ENCODE measurements around the gene ZNF141. TPM values are rescaled to one million over a fixed set of nuclear protein-coding genes. Genes with fewer than 3 reads are reported as not detected.
"Not testable (repeated sequence)": the region's sequence is repeated elsewhere in the genome, so short reads cannot be mapped to it uniquely, and the experiment has no call there.

The ZNF141 gene
- polyA plus RNA-seq, 2 of the 4 experiments (the other 2 are of a cell fraction) = 4.9 to 5.0 TPM

GRCh38 chr4:294732-295131, 42.9 kb upstream of the ZNF141 start:
- no peak for DNase-seq (ENCODE audit: low read depth in 1 of 2, low spot score in 1 of 2)
- no peak for ATAC-seq
- Histone ChIP-seq H3K4me3 (no peak overlapping the region), H3K9me3 (peaks cover 5% of the 10 kb centered on the region; the same call in 2 of the 3 replicates), H3K27ac (no peak overlapping the region), H3K4me1 (no peaks in the 10 kb centered on the region), H3K4me2 (no peak overlapping the region)
- FAIRE-seq = no peak
- TF ChIP-seq MAFK (IDR thresholded peaks at IDR 0.05; ENCODE audit: partially characterized antibody) (peak; percentile 38), RCOR1 (IDR thresholded peaks at IDR 0.05; ENCODE audit: low read depth, low read length) (no peak), REST (IDR thresholded peaks at IDR 0.05) (no peak)
- ChIA-PET POLR2A (no interaction called here), CTCF (no interaction called here)
- 10% methylated on average over 3 of the region's 3 CpGs for WGBS (ENCODE audit: missing lambda C conversion rate)

- FAIRE-seq (no peak), ATAC-seq (no peak), DNase-seq (ENCODE audit: low read depth in 1 of 2, low spot score in 1 of 2) (no peak)
- no peaks in the 10 kb centered on the region; the same call in 2 of the 3 replicates for H3K9me3 ChIP-seq
- 34% methylated on average over 4 of the region's 4 CpGs for WGBS (ENCODE audit: missing lambda C conversion rate)
- ChIA-PET CTCF (no interaction called here), POLR2A (no interaction called here)
- no peaks in the 10 kb centered on the region for H3K4me1 ChIP-seq
- TF ChIP-seq HEYL (CRISPR knock-in tag; IDR thresholded peaks at IDR 0.05) (no peak), CHD2 (IDR thresholded peaks at IDR 0.05; ENCODE audit: low read length, partially characterized antibody) (no peak), ZC3H11A (IDR thresholded peaks at IDR 0.05) (no peak), HDAC2 (IDR thresholded peaks at IDR 0.05) (no peak), TP53 (CRISPR knock-in tag; IDR thresholded peaks at IDR 0.05) (no peak), PHF8 (IDR thresholded peaks at IDR 0.05; ENCODE audit: borderline replicate concordance, low read depth) (no peak), HES2 (IDR thresholded peaks at IDR 0.05) (no peak)
- TF ChIP-seq, protein P1, sequence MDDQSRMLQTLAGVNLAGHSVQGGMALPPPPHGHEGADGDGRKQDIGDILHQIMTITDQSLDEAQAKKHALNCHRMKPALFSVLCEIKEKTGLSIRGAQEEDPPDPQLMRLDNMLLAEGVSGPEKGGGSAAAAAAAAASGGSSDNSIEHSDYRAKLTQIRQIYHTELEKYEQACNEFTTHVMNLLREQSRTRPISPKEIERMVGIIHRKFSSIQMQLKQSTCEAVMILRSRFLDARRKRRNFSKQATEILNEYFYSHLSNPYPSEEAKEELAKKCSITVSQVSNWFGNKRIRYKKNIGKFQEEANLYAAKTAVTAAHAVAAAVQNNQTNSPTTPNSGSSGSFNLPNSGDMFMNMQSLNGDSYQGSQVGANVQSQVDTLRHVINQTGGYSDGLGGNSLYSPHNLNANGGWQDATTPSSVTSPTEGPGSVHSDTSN (IDR thresholded peaks at IDR 0.05) = no peak
- H3K27ac ChIP-seq = no peak overlapping the region
- H3K4me2 ChIP-seq = no peak overlapping the region
- no peak overlapping the region for H3K4me3 ChIP-seq
Observed at GRCh38 chr4:302381-302780, 35.2 kb upstream of the ZNF141 start.

GRCh38 chr4:304516-304915, 33.1 kb upstream of the ZNF141 start:
- 42% methylated on average over 6 of the region's 20 CpGs for WGBS (ENCODE audit: missing lambda C conversion rate)
- POLR2A ChIA-PET, H3K4me3 ChIP-seq: not testable (repeated sequence)

GRCh38 chr4:304969-305680, 32.5 kb upstream of the ZNF141 start, which contains the start of gene ZNF732:
ZNF732 (minus strand) TSS chr4:305474; CDS start chr4:305310, 164 bp downstream.
- ChIA-PET CTCF (no interaction called here), POLR2A (no interaction called here)
- no peaks in the 10 kb centered on the region for H3K4me1 ChIP-seq
- ATAC-seq (no peak), FAIRE-seq (no peak), DNase-seq (ENCODE audit: low read depth in 1 of 2, low spot score in 1 of 2) (no peak)
- TF ChIP-seq JUN (IDR thresholded peaks at IDR 0.05) = no peak
- no peak for TF ChIP-seq CBX2 (IDR thresholded peaks at IDR 0.05; ENCODE audit: borderline replicate concordance, low read depth)
- no peak for TF ChIP-seq MAZ (IDR thresholded peaks at IDR 0.05; ENCODE audit: borderline replicate concordance, low read depth, low read length)
- no peak for TF ChIP-seq TP53 (CRISPR knock-in tag; IDR thresholded peaks at IDR 0.05)
- TF ChIP-seq EHF (CRISPR knock-in tag; IDR thresholded peaks at IDR 0.05) = no peak
- no peak for TF ChIP-seq RAD21 (conservative IDR thresholded peaks at IDR 0.05 in 1 of 2, IDR thresholded peaks at IDR 0.05 in 1 of 2)
- no peak for TF ChIP-seq HDAC2 (IDR thresholded peaks at IDR 0.05)
- TF ChIP-seq HEYL (CRISPR knock-in tag; IDR thresholded peaks at IDR 0.05) = no peak
- no peak for TF ChIP-seq HOXA7 (CRISPR knock-in tag; IDR thresholded peaks at IDR 0.05)
- no peak for TF ChIP-seq ZFP36 (IDR thresholded peaks at IDR 0.05; ENCODE audit: borderline replicate concordance, partially characterized antibody)
- H3K27ac ChIP-seq = no peak within 1 kb of the TSS
- no peaks in the 10 kb centered on the region; the same call in 2 of the 3 replicates for H3K9me3 ChIP-seq
- no peak within 1 kb of the TSS for H3K4me3 ChIP-seq
- H3K4me2 ChIP-seq = no peak within 1 kb of the TSS
- WGBS (ENCODE audit: missing lambda C conversion rate) = 65% methylated on average over 22 of the region's 53 CpGs

More at GRCh38 chr4:304516-304915, 33.1 kb upstream of the ZNF141 start:
- ATAC-seq; FAIRE-seq; H3K4me2 ChIP-seq; DNase-seq (ENCODE audit: low read depth in 1 of 2, low spot score in 1 of 2); H3K4me1 ChIP-seq; CTCF ChIA-PET; H3K9me3 ChIP-seq; H3K27ac ChIP-seq: not testable (repeated sequence)

All from A549 (cell line).